ENCODE data around the gene BORCS5. TPM values are rescaled to one million over a fixed set of nuclear protein-coding genes. Genes with fewer than 3 reads are reported as not detected.

The BORCS5 gene
- total RNA-seq, 1 donor, result 6.9 TPM

GRCh38 chr12:12441429-12441807, 84.5 kb downstream of the BORCS5 start:
- no peak for TF ChIP-seq CTCF (IDR thresholded peaks at IDR 0.05; ENCODE audit: insufficient read depth, low read depth, low read length)

GRCh38 chr12:12441843-12442461, 85.1 kb downstream of the BORCS5 start:
- DNase-seq (ENCODE audit: low read depth), result peak; percentile 19
- TF ChIP-seq CTCF (IDR thresholded peaks at IDR 0.05; ENCODE audit: insufficient read depth, low read depth, low read length), result no peak
- H3K4me3 ChIP-seq (ENCODE audit: low read depth, low read length), result no peak overlapping the region

More at GRCh38 chr12:12441429-12441807, 84.5 kb downstream of the BORCS5 start:
- no peak overlapping the region for H3K4me3 ChIP-seq (ENCODE audit: low read depth, low read length)
- DNase-seq (ENCODE audit: low read depth), result no peak

DNA sequence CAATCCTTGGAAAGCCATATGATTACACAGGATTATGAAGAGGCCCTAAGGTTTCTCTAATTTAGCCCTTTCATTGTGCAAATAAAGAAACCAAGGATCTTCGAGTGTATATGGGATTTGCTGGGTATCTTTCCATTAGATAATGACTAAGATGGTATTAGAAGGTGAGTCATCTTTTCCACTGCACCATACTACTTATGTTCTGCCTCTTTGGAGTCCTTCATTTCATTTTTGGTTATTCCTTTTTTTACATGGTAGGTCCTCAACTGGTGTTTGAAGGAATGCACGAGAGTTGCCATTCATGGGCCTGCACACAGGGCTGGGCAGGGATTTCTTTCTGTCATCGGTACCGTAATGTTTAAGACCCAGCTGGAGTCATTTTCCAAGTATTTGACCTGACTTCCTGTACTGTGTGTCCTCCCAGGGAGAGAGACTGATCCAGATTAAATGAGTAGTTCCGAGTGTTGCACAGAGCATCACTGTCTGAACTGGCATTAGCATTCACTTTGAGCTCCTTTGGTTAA, 85.7 kb downstream of the BORCS5 start:
- peak; percentile 78 for DNase-seq (ENCODE audit: low read depth)
- no peak overlapping the region for H3K4me3 ChIP-seq (ENCODE audit: low read depth, low read length)
- no peak for TF ChIP-seq CTCF (IDR thresholded peaks at IDR 0.05; ENCODE audit: insufficient read depth, low read depth, low read length)

DNA sequence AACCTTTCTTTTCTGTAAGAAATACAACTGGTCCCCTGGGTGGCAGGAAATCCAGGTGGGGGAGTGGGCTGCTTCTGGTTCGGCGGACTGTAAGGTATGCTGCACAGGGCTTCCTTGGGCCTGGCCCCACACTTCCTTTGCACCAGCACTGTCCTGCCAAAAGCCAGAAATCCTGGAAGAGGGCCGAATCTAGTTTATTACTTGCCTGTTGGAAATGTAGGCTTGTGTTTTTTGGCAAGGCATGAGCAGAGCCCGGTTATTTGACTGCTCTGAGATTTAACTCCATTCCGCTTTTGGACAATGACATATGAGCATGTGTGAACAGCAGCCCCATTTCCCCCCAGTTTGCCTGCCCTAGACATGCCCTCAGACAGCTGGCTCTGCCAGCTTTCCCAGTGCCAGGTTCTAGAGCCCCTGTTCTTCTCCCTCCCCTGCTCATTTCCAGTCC, 86.6 kb downstream of the BORCS5 start:
- no peak overlapping the region for H3K4me3 ChIP-seq (ENCODE audit: low read depth, low read length)
- DNase-seq (ENCODE audit: low read depth), result no peak
- TF ChIP-seq CTCF (IDR thresholded peaks at IDR 0.05; ENCODE audit: insufficient read depth, low read depth, low read length), result no peak

- no peak for DNase-seq (ENCODE audit: low read depth)
- TF ChIP-seq CTCF (IDR thresholded peaks at IDR 0.05; ENCODE audit: insufficient read depth, low read depth, low read length), result no peak
- no peak overlapping the region for H3K4me3 ChIP-seq (ENCODE audit: low read depth, low read length)
Observed at GRCh38 chr12:12445165-12445881, 88.4 kb downstream of the BORCS5 start.

GRCh38 chr12:12445882-12446181, 89.0 kb downstream of the BORCS5 start:
- DNase-seq (ENCODE audit: low read depth), result no peak
- TF ChIP-seq CTCF (IDR thresholded peaks at IDR 0.05; ENCODE audit: insufficient read depth, low read depth, low read length), result no peak
- no peak overlapping the region for H3K4me3 ChIP-seq (ENCODE audit: low read depth, low read length)

All from fibroblast of villous mesenchyme (primary cell).